Esophagus mucosa (tissue), 1 donor: ENCODE results near the gene BPIFB2. TPM values are rescaled to one million over a fixed set of nuclear protein-coding genes. Genes with fewer than 3 reads are reported as not detected.

ENCODE experiments used
- ATAC-seq: fragments of 200-7000 bp; cut with Tn5 transposase; one replicate; pipeline ENCODE4 v1.9.1; 2020
- total RNA-seq: library from RNA; stranded (reverse); gene quantifications from one replicate; pipeline ENCODE4 v1.2.4, GENCODE V29; 2023
- donor health status: DM: yes; HTN: yes; CAD: no.

The BPIFB2 gene
- total RNA-seq, 1 donor from 2014 or later, result 2.0 TPM

GRCh38 chr20:33071198-33071597 lies 63.7 kb downstream of the BPIFB2 start:
- no peak for ATAC-seq

- no peak for ATAC-seq
Observed at GRCh38 chr20:33072362-33072761, 64.9 kb downstream of the BPIFB2 start.

GRCh38 chr20:33072813-33073212 lies 65.3 kb downstream of the BPIFB2 start:
- ATAC-seq, result no peak

Other genes with a start within 250 kb of the BPIFB2 start
- gene DNMT3B, start 245.3 kb upstream of the BPIFB2 start, total RNA-seq, result 0.84 TPM
- gene MAPRE1, start 187.8 kb upstream of the BPIFB2 start, total RNA-seq, result 49.2 TPM
- gene EFCAB8, start 148.8 kb upstream of the BPIFB2 start, total RNA-seq, result 0.48 TPM
- not detected for gene SUN5, start 3.3 kb upstream of the BPIFB2 start, total RNA-seq
- not detected for gene BPIFB6, start 23.9 kb downstream of the BPIFB2 start, total RNA-seq
- gene BPIFB3, start 46.2 kb downstream of the BPIFB2 start, total RNA-seq, result not detected
- not detected for gene BPIFB4, start 71.9 kb downstream of the BPIFB2 start, total RNA-seq
- not detected for gene BPIFA2, start 160.5 kb downstream of the BPIFB2 start, total RNA-seq
- gene BPIFA3, start 209.6 kb downstream of the BPIFB2 start, total RNA-seq, result not detected
- gene BPIFA1, start 228.3 kb downstream of the BPIFB2 start, total RNA-seq, result not detected